ENCODE data around the gene FSTL4. TPM values are rescaled to one million over a fixed set of nuclear protein-coding genes. Genes with fewer than 3 reads are reported as not detected.

Gene FSTL4
- total RNA-seq, 2 donors from 2014 or later = not detected

GRCh38 chr5:133383580-133383939 lies 228.8 kb downstream of the FSTL4 start:
- TF ChIP-seq CTCF (IDR thresholded peaks at IDR 0.05) = no peak
- H3K4me1 ChIP-seq = no peaks in the 10 kb centered on the region
- H3K9me3 ChIP-seq = no peaks in the 10 kb centered on the region
- H3K4me3 ChIP-seq = no peak overlapping the region
- H3K36me3 ChIP-seq = no peaks in the 10 kb centered on the region
- no peak for DNase-seq (ENCODE audit: low spot score)
- no peak overlapping the region for H3K27ac ChIP-seq
- H3K27me3 ChIP-seq = no peaks in the 10 kb centered on the region

- TF ChIP-seq CTCF (IDR thresholded peaks at IDR 0.05) = no peak
- no peaks in the 10 kb centered on the region for H3K36me3 ChIP-seq
- H3K27ac ChIP-seq = no peak overlapping the region
- H3K4me1 ChIP-seq = no peaks in the 10 kb centered on the region
- no peak for DNase-seq (ENCODE audit: low spot score)
- no peak overlapping the region for H3K4me3 ChIP-seq
- H3K27me3 ChIP-seq = no peaks in the 10 kb centered on the region
- peaks cover 0 to 5% of the 10 kb centered on the region in 2 donors for H3K9me3 ChIP-seq
Observed at GRCh38 chr5:133382661-133383579, 229.4 kb downstream of the FSTL4 start.

GRCh38 chr5:133381571-133382365 lies 230.6 kb downstream of the FSTL4 start:
- Histone ChIP-seq H3K27me3 (no peaks in the 10 kb centered on the region), H3K4me1 (no peaks in the 10 kb centered on the region), H3K4me3 (no peak overlapping the region), H3K27ac (no peak overlapping the region), H3K36me3 (no peaks in the 10 kb centered on the region), H3K9me3 (peaks cover 0 to 16% of the 10 kb centered on the region in 2 donors)
- no peak for TF ChIP-seq CTCF (IDR thresholded peaks at IDR 0.05)
- DNase-seq (ENCODE audit: low spot score) = no peak

- peaks cover 0 to 16% of the 10 kb centered on the region in 2 donors for H3K9me3 ChIP-seq
- no peak overlapping the region for H3K27ac ChIP-seq
- no peak for TF ChIP-seq CTCF (IDR thresholded peaks at IDR 0.05)
- no peaks in the 10 kb centered on the region for H3K36me3 ChIP-seq
- no peak for DNase-seq (ENCODE audit: low spot score)
- no peak overlapping the region for H3K4me3 ChIP-seq
- no peaks in the 10 kb centered on the region for H3K27me3 ChIP-seq
- H3K4me1 ChIP-seq = no peaks in the 10 kb centered on the region
Observed at GRCh38 chr5:133381041-133381440, 231.3 kb downstream of the FSTL4 start.

GRCh38 chr5:133377736-133378135 lies 234.6 kb downstream of the FSTL4 start:
- Histone ChIP-seq H3K36me3 (no peaks in the 10 kb centered on the region), H3K27me3 (no peaks in the 10 kb centered on the region), H3K4me1 (no peaks in the 10 kb centered on the region), H3K27ac (no peak overlapping the region), H3K9me3 (peaks cover 0 to 16% of the 10 kb centered on the region in 2 donors), H3K4me3 (no peak overlapping the region)
- TF ChIP-seq CTCF (IDR thresholded peaks at IDR 0.05) = no peak
- DNase-seq (ENCODE audit: low spot score) = no peak
